Measurements from ENCODE around the gene ATG4A. TPM values are rescaled to one million over a fixed set of nuclear protein-coding genes. Genes with fewer than 3 reads are reported as not detected.

Gene ATG4A
- polyA plus RNA-seq, 1 of the 3 experiments (the other 2 are of a cell fraction), result 4.1 TPM

DNA sequence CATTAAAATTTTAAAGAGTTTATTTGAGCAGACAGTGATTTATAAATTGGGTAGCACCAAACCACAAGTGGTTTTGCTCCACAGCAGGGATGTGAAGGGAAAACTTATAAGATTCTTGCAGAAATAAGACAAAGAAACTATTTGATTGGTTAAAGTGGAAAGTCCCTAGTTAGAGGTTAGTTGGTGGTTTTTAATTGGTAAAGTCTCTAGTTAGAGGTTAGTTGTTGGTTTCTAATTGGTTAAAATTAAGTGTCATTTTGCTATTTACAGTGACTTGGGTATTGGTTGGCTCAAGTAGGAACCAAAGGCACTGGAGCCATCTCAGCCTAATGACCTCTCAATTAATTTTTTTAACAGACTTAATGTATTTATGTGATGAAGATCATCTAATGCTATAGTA lies 23.0 kb downstream of the ATG4A start:
- Histone ChIP-seq H4K20me1 (ENCODE audit: insufficient read depth) (no peaks in the 10 kb centered on the region), H3F3A (replicated peaks; ENCODE audit: insufficient read depth) (no peaks in the 10 kb centered on the region), H3K4me2 (no peak overlapping the region), H3K27ac (ENCODE audit: low read depth in 2 of 2, low read length in 1 of 2) (no peak overlapping the region), H2AFZ (ENCODE audit: low read depth) (no peak overlapping the region), H3K4me3 (ENCODE audit: low read depth in 2 of 2, low read length in 1 of 2) (no peak overlapping the region), H3K9me2 (no peaks in the 10 kb centered on the region), H3K27me3 (ENCODE audit: insufficient read depth) (no peaks in the 10 kb centered on the region), H3K9me3 (no peaks in the 10 kb centered on the region), H3K4me1 (ENCODE audit: control insufficient read depth in 1 of 2, insufficient read depth in 2 of 2, low read depth in 1 of 2, low read length in 1 of 2) (no peaks in the 10 kb centered on the region), H3K9ac (no peak overlapping the region), H3K36me3 (replicated peaks in 1 of 2; ENCODE audit: control insufficient read depth in 1 of 2, insufficient read depth in 2 of 2, low read length in 1 of 2) (no peaks in the 10 kb centered on the region), H3K79me2 (ENCODE audit: insufficient read depth) (no peaks in the 10 kb centered on the region)
- ChIA-PET CTCF (interaction anchor here (0.9 kb wide), 1 partner anchor 110 kb away, joined by 3 read pairs; no protein-coding TSS in a partner anchor), POLR2A (no interaction called here)
- DNase-seq, result no peak
- no peak for TF ChIP-seq GATA2 (CRISPR knock-in tag; IDR thresholded peaks at IDR 0.05)
- no peak for TF ChIP-seq TAF1 (IDR thresholded peaks at IDR 0.05; ENCODE audit: borderline replicate concordance, low read depth, low read length)
- TF ChIP-seq RCOR1 (IDR thresholded peaks at IDR 0.05; ENCODE audit: low read length), result no peak
- no peak for TF ChIP-seq FOSL2 (IDR thresholded peaks at IDR 0.05; ENCODE audit: borderline replicate concordance, low read depth)
- no peak for TF ChIP-seq IRF3 (IDR thresholded peaks at IDR 0.05; ENCODE audit: low read depth, low read length)
- TF ChIP-seq NRF1 (IDR thresholded peaks at IDR 0.05; ENCODE audit: low read depth, low read length), result no peak
- TF ChIP-seq GABPA (IDR thresholded peaks at IDR 0.05; ENCODE audit: low read depth), result no peak
- TF ChIP-seq EZH2phosphoT487 (IDR thresholded peaks at IDR 0.05; ENCODE audit: borderline replicate concordance, low read depth), result no peak
- no peak for TF ChIP-seq MEF2A (IDR thresholded peaks at IDR 0.05; ENCODE audit: borderline replicate concordance, low read depth)
- TF ChIP-seq REST (IDR thresholded peaks at IDR 0.05; ENCODE audit: low read depth, low read length), result no peak
- no peak for TF ChIP-seq ELF1 (IDR thresholded peaks at IDR 0.05)

GRCh38 chrX:108117988-108118387 lies 26.4 kb downstream of the ATG4A start:
- H3K9ac ChIP-seq, result no peak overlapping the region
- H3K9me2 ChIP-seq, result no peaks in the 10 kb centered on the region
- H2AFZ ChIP-seq (ENCODE audit: low read depth), result no peak overlapping the region
- POLR2A ChIA-PET, result no interaction called here
- H3K36me3 ChIP-seq (replicated peaks in 1 of 2; ENCODE audit: control insufficient read depth in 1 of 2, insufficient read depth in 2 of 2, low read length in 1 of 2), result no peaks in the 10 kb centered on the region
- H4K20me1 ChIP-seq (ENCODE audit: insufficient read depth), result no peaks in the 10 kb centered on the region
- H3K27ac ChIP-seq (ENCODE audit: low read depth in 2 of 2, low read length in 1 of 2), result no peak overlapping the region
- H3K79me2 ChIP-seq (ENCODE audit: insufficient read depth), result no peaks in the 10 kb centered on the region
- H3K4me2 ChIP-seq, result no peak overlapping the region
- no peaks in the 10 kb centered on the region for H3K9me3 ChIP-seq
- TF ChIP-seq GATA2 (CRISPR knock-in tag; IDR thresholded peaks at IDR 0.05), result no peak
- TF ChIP-seq TEAD4 (IDR thresholded peaks at IDR 0.05; ENCODE audit: borderline replicate concordance, insufficient read depth), result no peak
- no peak for TF ChIP-seq TAF1 (IDR thresholded peaks at IDR 0.05; ENCODE audit: borderline replicate concordance, low read depth, low read length)
- no peak for TF ChIP-seq ELF1 (IDR thresholded peaks at IDR 0.05)
- TF ChIP-seq FOXM1 (IDR thresholded peaks at IDR 0.05; ENCODE audit: low read depth), result no peak
- H3K27me3 ChIP-seq (ENCODE audit: insufficient read depth), result no peaks in the 10 kb centered on the region
- H3K4me1 ChIP-seq (ENCODE audit: control insufficient read depth in 1 of 2, insufficient read depth in 2 of 2, low read depth in 1 of 2, low read length in 1 of 2), result peaks cover 0 to 2% of the 10 kb centered on the region in 2 experiments; a peak in 1 of 4 replicates
- no peak overlapping the region for H3K4me3 ChIP-seq (ENCODE audit: low read depth in 2 of 2, low read length in 1 of 2)
- no peaks in the 10 kb centered on the region for H3F3A ChIP-seq (replicated peaks; ENCODE audit: insufficient read depth)
- CTCF ChIA-PET, result no interaction called here
- WGBS (ENCODE audit: low lambda C conversion rate), result 41% methylated on average over 3 of the region's 3 CpGs
- DNase-seq, result no peak
